HG03159 (cell line): ENCODE measurements around the gene TUBB8.
"Not testable (repeated sequence)": the region's sequence is repeated elsewhere in the genome, so short reads cannot be mapped to it uniquely, and the experiment has no call there.

ENCODE experiments used
- ATAC-seq: cut with Tn5 transposase; IDR thresholded peaks from one replicate; pipeline ENCODE4 v1.9.1; 2021; ENCODE audit warnings: mild to moderate bottlenecking, moderate library complexity; ENCODE audit not compliant: unreplicated experiment

TUBB8 gene

GRCh38 chr10:49926-50325, 830 bp upstream of the TUBB8 start:
- ATAC-seq: not testable (repeated sequence)

- not testable (repeated sequence) for ATAC-seq
These were observed 1.2 kb downstream of the TUBB8 start for GRCh38 chr10:47864-48263.

GRCh38 chr10:13315-13635, 35.8 kb downstream of the TUBB8 start:
- not testable (repeated sequence) for ATAC-seq

GRCh38 chr10:12444-13314, 36.4 kb downstream of the TUBB8 start:
- ATAC-seq: not testable (repeated sequence)

GRCh38 chr10:11260-11659, 37.8 kb downstream of the TUBB8 start:
- ATAC-seq: not testable (repeated sequence)

- ATAC-seq: not testable (repeated sequence)
These were observed 38.7 kb downstream of the TUBB8 start for GRCh38 chr10:10261-10971.
